Fibroblast of the conjunctiva (primary cell): ENCODE data around the gene GSKIP.
"Not testable (repeated sequence)": the region's sequence is repeated elsewhere in the genome, so short reads cannot be mapped to it uniquely, and the experiment has no call there.

ENCODE experiments used
- DNase-seq: peaks from one replicate; pipeline ENCODE4 v3.0.0-alpha.2; 2010; ENCODE audit warnings: low read depth

The GSKIP gene, protein sequence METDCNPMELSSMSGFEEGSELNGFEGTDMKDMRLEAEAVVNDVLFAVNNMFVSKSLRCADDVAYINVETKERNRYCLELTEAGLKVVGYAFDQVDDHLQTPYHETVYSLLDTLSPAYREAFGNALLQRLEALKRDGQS

DNA sequence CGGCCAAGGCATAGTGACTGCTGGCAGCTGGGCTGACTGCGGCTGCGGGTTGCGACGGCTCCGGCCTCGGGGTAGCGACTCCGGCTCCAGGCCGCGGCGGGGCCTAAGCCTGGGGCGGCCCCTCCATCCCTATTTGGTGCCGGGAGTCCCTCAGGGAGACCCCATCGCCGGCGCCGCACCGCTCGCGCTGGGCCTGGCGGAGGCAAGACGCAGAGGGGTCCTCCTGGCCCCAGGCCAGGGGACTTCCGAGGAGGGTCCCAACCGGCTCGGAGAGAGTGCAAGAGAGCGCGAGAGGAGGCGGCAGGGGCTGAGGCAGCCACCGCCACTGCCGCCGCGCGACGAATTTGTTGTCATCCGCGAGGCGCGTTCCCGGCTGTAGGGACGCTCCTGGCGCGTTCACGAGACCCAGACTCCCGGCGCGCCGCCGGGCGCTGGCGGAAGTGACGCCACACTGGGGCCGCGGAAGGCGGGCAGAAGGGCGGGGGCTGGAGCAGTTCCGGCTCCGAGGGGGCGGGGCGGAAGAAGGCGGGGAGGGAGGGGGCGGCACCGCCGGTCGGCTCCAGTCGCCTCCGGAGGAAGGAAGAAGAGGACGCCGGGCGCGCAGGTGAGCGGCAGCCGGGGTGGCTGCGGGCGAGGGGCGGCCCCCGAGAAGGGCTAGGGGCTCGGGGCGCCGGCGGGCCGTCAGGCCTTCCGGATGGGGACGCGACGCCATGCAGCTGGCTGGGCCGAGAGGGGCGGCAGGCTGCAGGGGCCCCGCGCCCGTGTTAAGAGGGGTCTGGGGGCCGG, at the start of gene GSKIP, which contains the start of gene ATG2B:
Gene GSKIP, plus strand, starts transcription at position 562 of the 786 bp plus-strand sequence. CDS start 18,722 bp downstream, outside the sequence.
Gene ATG2B, minus strand, starts transcription at position 377 of the 786 bp plus-strand sequence. Its CDS starts 365 bp downstream, at position 12.
- peak; percentile 72 for DNase-seq

DNA sequence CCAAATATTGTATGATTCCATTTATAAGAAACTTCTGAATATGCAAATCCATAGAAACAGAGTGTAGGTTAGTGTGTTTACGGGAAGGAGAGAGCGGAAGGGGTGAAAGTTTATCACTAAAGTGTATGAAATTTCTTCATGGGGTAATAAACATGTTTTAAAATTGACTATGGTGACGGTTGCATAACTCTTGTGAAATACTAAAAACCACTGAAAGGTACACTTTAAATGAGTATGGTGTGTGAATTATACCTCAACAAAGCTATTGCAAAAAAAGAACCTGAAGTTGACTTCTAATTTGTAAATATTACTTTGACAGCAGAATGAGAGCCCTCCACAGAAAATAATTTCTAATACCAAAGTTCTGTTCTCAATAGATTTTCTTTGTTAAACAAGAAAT, 47.2 kb upstream of the GSKIP start:
- DNase-seq = no peak

DNA sequence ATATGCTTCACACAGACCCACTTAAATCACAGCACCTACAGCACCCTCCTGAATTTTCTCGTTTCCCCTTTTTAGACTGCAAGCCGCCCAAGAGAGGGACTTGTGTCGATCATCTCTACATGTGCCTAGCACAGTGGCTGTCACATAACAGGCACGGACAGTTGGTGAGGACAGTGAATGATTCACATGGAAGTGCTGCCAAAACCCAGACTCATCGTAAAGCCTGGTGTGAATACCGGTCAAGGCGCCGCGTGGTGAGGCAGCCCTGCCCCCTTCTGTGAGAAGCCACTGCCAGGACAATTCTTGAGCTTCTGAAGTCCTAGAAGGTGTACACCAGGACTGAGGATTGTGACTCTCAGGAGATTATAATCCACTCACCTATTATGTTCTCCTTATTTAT, 44.5 kb upstream of the GSKIP start:
- DNase-seq = no peak

DNA sequence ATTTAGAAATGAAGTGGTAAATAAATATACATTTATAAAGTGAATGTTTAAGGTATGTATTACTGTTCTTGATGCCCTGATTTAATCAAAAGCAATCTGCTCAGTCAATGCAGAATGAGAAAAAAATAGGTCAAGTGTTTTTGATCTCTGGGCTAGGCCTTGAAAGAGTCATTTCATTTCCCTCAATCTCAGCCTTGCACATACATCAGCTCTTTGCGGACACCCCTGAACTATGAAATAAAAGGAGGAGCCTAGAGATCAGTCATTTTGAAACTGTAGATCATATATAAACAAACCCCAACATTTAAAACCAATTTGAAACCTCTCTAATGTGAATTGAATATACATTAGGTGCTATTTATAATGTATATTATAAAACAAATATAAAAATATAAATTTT, 42.7 kb upstream of the GSKIP start:
- no peak for DNase-seq

DNA sequence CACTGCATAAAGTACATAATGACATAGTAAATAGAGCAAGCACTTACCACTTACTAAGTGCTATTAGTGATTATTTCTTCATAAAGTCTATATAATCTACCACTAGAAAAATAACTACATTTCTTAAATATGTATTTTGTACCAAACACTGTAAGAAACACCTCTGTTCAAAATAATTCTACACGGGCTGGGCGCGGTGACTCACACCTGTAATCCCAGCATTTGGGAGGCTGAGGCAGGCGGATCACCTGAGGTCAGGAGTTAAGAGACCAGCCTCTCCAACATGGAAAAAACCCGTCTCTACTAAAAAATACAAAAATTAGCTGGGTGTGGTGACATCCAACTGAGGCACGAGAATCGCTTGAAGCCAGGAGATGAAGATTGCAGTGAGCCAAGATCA, 39.1 kb upstream of the GSKIP start:
- no peak for DNase-seq

DNA sequence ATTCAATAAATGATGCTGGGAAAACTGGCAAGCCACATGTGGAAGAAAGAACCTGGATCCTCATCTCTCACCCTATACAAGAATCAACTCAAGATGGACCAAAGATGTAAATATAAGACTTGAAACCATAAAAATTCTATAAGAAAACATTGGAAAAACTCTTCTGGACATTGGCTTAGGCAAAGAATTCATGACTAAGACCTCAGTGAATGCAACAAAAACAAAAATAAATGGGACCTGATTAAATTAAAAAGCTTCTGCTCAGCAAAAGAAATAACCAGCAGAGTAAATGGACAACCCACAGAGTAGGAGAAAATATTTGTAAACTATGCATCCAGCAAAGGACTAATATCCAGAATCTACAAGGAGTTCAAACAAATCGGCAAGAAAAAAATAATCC, 24.8 kb upstream of the GSKIP start:
- DNase-seq = no peak

DNA sequence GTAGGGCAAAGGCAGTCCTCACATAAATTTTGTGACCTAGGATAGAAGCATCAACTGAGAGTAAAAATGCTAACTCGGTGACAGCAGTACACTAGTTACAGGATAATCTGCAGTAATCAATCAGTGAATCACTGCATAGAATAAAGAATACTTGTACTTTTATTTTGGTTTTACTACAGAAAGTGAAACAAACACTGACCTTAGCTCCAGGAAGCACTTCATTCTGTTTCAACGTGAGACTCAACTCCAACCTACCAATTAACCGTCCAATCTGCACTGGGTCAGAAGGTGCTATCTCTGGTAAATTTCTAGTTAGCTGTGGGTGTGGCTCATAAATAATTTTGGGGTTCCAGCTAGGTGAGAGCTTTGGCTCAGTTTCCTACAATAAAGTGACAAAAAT, 22.0 kb upstream of the GSKIP start:
- no peak for DNase-seq

DNA sequence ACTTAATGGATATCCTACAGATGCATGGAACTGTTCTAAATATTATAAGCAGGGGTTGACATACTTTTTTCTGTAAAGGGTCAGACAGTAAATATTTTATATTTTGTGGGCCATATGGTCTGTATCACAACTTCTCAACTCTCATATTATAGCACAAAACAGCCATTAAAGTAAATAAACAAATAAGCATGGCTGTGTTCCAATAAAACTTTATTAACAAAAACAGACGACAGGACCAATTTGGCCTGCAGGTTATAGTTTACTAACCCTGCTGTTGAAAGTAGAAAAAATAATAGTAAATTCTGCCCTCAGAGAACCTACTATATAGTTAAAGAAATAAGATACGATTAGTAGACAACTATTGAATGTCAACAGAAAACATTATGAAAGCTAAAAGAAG, 17.7 kb upstream of the GSKIP start:
- DNase-seq = no peak

DNA sequence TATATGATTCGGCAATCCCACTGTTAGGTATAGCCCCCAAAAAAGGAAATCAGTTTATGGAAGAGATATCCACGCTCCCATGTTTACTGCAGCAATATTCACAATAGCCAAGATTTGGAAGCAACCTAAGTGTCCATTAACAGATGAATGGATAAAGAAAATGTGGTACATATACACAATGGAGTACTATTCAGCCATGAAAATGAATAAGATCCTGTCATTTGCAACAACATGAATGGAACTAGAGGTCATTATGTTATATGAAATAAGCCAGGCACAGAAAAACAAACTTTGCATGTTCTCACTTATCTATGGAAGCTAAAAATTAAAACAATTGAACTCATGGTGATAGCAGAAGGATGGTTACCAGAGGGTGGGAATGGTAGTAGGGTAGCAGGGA, 15.4 kb upstream of the GSKIP start:
- DNase-seq = not testable (repeated sequence)

DNA sequence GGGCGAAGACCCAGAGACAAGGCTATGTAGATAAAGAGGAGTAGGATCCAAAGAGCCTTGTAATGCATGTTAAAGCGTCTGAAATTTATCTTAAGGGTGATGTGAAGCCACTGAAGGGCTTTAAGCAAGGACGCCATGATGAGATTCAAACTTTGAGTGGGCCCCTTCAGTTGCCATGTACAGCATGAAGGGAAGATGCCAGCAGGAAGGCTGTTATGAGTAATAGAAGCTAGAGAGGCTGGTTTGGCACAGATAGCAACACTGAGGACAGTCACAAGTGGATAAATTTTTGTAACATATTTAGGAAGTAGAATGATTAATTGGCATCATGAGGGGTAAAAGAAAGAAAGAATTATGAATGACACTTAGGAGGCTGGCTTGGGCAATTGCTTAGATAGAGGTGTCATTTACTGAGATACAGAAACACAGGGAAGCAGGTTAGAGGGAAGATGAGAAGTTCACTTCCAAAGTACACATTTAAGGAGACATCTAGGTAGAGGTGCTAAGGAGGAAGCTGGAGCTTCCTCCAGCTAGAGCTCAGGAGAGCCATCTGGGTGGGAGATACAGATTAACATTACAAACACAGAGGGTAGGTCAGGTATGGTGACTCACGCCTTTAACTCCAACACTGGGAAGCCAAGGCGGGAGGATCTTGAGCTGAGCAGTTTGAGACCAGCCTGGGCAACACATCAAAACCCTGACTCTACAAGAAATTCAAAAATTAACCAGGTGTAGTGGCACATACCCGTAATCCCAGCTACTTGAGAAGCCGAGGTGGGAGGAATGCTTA, 13.8 kb upstream of the GSKIP start:
- DNase-seq = no peak

DNA sequence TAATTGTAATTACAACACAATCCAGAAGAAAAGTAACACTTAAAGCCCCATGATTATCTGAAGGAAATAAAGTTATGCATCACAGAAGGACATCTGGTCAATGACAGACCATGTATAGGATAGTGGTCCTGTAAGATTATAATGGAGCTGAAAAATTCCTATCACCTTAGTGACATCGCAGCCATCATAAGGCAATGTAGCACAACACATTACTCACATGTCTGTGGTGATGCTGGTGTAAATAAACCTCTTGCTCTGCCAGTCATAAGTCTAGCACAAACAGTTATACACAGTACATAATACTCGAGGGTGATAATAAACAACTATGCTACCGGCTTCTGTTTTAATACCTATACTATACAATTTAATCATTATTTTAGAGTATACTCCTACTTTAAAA, 11.3 kb upstream of the GSKIP start:
- no peak for DNase-seq

DNA sequence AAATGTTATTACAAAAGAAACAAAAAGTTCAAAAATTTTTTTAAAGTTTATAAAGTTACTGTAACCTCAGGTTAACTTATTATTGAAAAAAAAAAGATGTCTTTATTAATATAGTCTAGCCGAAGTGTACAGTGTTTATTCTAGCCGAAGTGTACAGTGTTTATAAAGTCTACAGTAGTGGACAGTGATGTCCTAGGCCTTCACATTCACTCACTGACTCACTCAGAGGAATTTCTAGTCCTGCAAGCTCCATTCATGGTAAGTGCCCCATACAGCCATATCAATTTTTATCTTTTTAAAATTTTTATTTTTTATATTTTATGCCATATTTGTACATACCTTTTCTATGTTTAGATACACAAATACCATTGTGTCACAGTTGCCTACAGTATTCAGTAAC, 10.6 kb upstream of the GSKIP start:
- DNase-seq = no peak

DNA sequence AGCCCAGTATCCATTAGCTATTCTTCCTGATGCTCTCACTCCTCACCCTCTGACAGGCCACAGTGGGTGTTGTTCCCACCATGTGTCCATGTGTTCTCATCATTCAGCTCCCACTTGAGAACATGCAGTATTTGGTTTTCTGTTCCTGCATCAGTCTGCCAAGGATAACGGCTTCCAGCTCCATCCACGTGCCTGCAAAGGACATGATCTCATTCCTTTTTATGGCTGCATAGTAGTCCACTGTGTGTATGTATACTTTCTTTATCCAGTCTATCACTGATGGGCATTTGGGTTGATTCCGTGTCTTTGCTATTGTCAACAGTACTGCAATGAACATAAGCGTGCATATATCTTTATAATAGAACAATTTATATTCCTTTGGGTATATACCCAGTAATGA, 9.1 kb upstream of the GSKIP start:
- no peak for DNase-seq

DNA sequence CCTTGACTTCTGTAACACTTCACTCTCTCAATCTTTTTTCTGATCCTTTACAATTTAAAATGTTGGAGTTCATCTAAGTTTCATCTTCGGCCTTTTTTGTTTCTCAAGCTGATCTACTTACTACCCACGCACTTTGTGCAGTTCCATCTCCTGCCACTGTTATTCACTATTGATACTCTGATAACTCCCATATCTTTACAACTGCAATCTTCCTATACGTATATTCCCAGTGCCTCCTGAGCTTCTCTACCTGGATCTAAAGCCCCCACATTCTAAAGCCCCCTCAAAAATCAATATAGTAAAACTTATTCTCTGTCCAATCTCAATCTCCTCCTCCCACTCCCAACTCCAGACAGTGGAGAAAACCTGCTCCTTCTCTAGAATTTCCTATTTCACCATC, 6.1 kb upstream of the GSKIP start:
- no peak for DNase-seq

DNA sequence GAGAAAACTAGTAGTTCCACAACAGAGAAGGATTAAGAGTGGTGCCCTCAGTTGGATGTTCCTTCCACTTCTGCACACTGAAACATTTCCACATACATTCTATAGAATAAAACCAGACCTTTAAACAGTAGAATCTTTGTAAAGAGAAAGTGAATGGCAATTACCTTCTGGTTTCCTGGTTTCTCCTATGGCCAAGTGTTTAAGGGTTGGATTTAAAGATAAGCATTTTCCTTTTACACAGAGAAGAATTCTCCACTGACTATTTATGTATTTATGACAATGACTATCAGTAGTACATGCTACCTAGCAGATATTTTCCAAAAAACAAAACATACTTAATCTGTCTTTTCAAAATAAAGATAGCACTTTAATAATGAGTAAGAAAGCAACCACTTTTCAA, 3.4 kb upstream of the GSKIP start:
- no peak for DNase-seq

DNA sequence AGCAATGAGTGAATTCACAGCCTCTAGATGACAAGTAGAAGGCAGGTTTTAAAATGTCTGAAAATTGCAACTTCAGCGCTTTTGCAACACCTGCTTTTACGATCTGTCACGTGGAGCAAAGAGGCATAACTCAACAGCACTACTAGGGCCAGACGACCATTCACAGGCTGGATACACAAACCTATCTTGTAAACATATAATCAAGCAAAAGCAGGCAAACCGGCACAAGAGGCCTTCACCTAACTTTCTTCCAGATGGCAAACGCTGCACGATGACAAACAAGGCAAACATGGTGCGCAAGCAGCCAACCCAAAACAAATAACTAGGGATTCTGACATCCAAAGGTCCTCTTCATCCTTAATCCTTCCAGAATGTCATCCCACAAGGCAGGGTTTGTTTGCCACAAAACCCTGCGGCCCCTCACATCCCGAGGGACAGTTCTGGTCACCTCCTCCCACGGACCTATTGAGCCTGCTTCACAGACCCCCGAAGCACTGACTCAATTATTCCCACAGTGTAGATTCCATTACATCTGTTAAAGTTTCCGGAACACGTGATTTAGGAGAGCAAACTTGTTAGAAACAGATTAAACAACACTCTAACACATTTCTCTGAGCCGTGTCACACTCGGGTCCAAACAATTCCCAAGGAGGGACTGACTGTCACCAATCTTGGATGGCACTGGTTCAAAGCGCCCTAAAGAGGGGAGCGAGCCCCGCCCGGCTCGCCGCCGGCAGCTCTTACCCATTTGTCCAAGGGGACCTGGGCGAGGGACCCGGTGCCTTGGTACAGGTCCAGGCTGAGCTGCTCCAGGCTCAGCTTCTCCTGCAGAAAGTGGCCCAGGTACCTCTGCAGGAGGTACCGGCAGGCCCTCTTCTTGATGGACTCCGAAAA, 1.0 kb upstream of the GSKIP start:
- DNase-seq = peak; percentile 10

DNA sequence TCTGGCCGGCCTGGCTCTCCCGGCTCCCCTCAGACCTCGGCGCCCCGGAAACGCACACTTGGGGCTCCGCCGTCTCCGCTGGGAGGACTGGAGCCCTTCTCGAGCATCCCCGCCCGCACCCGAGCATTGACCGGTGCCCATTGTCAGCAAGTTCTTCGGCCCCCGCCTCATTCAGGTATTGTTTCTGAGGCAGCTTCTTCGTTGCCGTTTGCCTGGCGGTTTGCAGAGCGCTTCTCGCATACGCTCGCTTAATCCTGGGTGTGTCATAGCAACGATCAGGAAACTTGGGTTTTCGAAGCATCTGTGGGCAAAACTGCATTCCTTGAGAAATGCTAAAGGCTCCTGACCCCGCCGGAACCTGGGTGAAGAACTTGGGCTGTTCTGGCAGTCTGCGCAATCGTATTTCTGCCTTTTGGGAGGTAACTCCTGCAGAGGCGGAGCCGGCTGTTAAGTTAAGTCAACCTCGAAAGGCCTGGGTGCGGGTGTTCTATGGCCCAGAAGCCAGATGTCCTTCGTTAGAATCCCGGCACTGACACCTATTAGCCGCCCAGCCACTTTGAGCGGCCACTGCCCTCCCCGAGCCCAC, 518 bp downstream of the GSKIP start:
- DNase-seq = peak; percentile 8

DNA sequence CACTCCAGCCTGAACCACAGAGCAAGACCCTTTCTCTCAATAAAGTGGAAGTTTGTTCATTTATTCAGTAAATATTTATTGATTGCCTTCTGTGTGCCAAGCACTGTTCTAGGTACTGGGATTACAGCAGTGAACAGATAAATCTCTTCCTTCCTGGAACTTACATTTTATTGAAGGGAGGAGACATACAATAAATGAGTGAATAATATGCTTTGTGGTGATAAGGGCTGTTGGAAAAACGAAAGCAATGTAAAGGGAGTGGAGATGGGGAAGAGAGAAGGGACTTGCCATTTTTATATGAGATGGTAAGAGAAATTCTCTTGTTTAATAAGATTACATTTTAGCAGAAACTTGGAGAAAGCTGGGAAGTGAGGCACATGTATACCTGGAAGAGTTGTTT, 1.6 kb downstream of the GSKIP start:
- DNase-seq = no peak

DNA sequence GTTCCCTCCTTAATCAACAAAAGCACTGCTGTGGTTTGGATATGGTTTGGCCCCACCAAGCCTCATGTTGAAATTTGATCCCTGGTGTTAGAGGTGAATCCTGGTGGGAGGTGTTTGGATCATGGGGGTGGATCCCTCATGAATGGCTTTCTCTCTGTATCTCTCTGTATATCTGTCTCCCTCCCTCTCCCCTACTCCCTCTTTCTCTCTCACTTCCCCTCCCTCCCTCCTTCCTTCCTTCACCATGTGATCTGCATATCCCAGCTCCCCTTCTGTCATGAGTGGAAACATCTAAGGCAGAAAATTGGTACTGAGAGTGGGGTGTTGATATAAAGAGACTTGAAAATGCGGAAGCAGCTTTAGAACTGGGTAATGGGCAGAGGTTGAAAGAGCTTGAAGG, 5.2 kb downstream of the GSKIP start:
- DNase-seq = no peak

DNA sequence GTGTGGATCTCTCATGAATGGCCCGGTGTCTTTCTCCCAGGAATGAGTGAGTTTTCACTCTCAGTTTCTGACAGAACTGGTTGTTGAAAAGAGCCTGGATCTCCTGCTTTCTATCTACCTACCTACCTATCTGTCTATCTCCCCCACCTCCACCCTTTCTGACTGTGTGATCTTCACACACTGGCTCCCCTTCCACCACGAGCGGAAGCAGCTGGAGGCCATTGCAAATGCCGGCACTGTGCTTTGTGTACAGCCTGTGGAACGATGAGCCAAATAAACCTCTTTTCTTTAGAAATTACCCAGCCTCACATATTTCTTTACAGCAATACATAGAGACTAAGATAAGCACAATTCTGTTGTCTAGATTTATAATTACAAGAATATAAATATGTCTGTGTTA, 7.2 kb downstream of the GSKIP start:
- DNase-seq = no peak

DNA sequence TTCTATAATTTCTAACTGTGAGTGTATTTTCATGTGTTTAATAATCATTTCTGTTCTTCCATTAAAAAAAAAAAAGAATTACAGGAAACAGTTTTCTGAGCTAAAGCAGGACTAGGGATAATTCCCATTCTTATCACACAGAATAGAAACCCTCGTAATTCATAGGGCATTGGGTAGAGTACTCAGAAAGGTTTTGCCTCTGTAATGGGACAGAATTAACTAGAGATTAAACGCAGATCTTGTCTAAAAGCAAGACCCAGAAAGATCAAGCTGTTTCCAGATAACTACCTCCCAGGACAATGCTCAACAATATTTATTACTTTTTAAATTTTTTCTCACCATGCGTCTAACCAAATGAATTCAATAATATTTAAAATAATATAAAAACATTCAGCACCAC, 10.2 kb downstream of the GSKIP start:
- DNase-seq = no peak

DNA sequence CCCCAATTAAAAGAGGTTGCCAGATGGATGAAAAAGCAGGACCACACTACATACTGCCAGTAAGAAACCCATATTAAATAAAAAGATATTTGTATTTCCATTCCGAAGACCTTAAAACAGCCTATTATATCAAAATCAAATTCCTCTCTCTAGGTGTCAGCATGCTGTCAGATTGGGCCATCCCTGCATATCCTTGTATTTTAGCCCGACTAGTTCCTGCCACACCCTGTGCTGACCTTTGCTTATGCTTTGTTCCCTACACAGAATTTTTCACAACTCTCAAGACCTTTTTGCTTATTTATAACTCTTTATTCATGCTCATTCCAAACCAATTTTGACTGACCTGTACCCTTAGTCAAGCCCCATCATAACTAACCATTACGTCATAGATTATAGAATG, 12.8 kb downstream of the GSKIP start:
- DNase-seq = no peak
